Body of pancreas (tissue), 4 donors: ENCODE data around the gene GOPC.

Experiments
- CTCF ChIP-seq, 7 experiments: fragments of 450-650 bp in 4 of 7; fragments of 200-600 bp in 3 of 7; sonication (generic) in 3 of 7; IDR thresholded peaks; one replicate each; pipeline ENCODE4 v1.5.1; 2016 to 2019; ENCODE audit warnings: antibody characterized with exemption in 7 of 7
- POLR2A ChIP-seq, 3 donors: fragments of 450-650 bp; IDR thresholded peaks; one replicate each; pipeline ENCODE4 v1.6.1; 2016; ENCODE audit warnings: antibody characterized with exemption in 3 of 3, mild to moderate bottlenecking in 2 of 3

GRCh38 chr6:117538615-117539014 lies 63.7 kb downstream of the GOPC start:
- no peak for TF ChIP-seq CTCF (IDR thresholded peaks at IDR 0.05)
- TF ChIP-seq POLR2A (IDR thresholded peaks at IDR 0.05), result no peak
